Stimulated activated naive CD8-positive, alpha-beta T cell treated with anti-CD3 and anti-CD28 coated beads, Interleukin-15, amount 100 ng/mL, for 72 hours (primary cell): ENCODE results near the gene FBXL2.
"Not testable (repeated sequence)": the region's sequence is repeated elsewhere in the genome, so short reads cannot be mapped to it uniquely, and the experiment has no call there.

Source experiments
- ATAC-seq: fragments of 150-1000 bp; cut with Tn5 transposase; 2 replicates; pipeline ENCODE4 v1.10.0; 2021; ENCODE audit warnings: mild to moderate bottlenecking, moderate library complexity
- DNase-seq, 2 donors: peaks; one replicate each; pipeline ENCODE4 v3.0.0; 2021 to 2022
- H3K27ac Mint-ChIP-seq, 2 donors: one replicate each; pipeline ENCODE4 v1.8.0; 2022; ENCODE audit warnings: mild to moderate bottlenecking in 2 of 2, mixed read lengths in 2 of 2, moderate library complexity in 2 of 2
- H3K27me3 Mint-ChIP-seq: one replicate; pipeline ENCODE4 v1.8.0; 2022; ENCODE audit warnings: mixed read lengths
- H3K4me1 Mint-ChIP-seq: one replicate; pipeline ENCODE4 v1.8.0; 2022; ENCODE audit warnings: mild to moderate bottlenecking, mixed read lengths
- H3K4me3 Mint-ChIP-seq, 2 donors: one replicate each; pipeline ENCODE4 v1.8.0; 2022; ENCODE audit warnings: mild to moderate bottlenecking in 2 of 2, mixed read lengths in 2 of 2, moderate library complexity in 1 of 2
- H3K9me3 Mint-ChIP-seq, 2 donors: one replicate each; pipeline ENCODE4 v1.8.0; 2022; ENCODE audit warnings: mixed read lengths in 2 of 2

FBXL2 gene

DNA sequence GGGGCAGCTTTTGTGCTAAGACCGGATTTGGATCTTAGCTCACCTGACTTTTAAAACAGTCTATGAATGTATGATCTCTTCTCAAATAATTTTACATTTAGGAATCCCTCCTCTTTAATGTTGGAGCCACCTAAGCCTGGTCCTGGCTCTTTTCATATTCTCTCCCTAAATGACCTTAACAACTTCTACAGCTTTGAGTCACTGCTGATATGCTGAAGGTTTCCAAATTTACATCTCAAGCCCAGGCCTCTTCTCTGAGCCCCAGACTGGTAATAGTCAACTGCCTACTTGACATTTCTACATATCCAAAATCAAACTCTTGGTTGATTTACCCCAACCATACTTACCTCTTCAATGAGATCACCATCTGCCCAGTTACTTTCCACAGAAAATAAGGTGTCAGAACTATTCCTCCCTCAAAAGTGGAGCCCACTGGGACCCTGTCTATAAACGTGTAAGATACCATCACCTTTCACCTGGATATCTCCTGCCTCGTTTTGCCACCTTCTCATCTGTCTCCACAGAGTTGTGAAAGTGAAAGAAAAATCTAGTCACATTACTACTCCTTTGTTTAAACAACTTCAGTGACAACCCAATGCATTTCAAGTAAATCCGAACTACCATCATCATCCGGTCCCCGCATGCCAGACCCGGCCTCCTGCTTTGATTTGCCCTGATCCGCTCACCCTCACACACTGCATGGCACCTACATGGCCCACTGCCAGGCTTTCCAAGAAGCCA, 114.2 kb downstream of the FBXL2 start:
- Mint-ChIP-seq H3K27ac (peak overlapping the region; percentile 76 to 89), H3K4me3 (no peak overlapping the region), H3K27me3 (no peaks in the 10 kb centered on the region), H3K4me1 (peaks cover 17% of the 10 kb centered on the region), H3K9me3 (no peaks in the 10 kb centered on the region)
- ATAC-seq (no peak), DNase-seq (no peak)

DNA sequence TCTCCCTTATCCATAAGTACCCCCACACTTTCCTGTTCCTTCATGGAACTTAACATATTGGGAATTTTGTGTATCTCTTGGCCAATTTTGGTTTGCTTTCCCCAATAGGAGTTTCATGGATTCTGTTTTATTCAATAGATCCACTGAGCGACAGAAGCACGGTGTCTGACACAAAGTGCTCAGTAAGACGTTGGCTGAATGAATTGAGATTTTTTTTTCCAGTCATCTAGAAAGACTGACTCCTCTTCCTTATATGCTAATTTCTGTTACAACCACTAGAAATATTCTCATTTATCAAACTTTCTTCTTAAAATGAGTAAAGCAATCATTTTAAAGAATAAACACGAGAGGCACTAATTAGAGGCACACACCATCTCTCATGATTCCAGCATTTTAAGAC, 114.9 kb downstream of the FBXL2 start:
- no peak for DNase-seq
- Mint-ChIP-seq H3K9me3 (no peaks in the 10 kb centered on the region), H3K4me3 (no peak overlapping the region), H3K27ac (peak overlapping the region; percentile 76 to 89), H3K4me1 (peaks cover 11% of the 10 kb centered on the region), H3K27me3 (no peaks in the 10 kb centered on the region)
- ATAC-seq: no peak

DNA sequence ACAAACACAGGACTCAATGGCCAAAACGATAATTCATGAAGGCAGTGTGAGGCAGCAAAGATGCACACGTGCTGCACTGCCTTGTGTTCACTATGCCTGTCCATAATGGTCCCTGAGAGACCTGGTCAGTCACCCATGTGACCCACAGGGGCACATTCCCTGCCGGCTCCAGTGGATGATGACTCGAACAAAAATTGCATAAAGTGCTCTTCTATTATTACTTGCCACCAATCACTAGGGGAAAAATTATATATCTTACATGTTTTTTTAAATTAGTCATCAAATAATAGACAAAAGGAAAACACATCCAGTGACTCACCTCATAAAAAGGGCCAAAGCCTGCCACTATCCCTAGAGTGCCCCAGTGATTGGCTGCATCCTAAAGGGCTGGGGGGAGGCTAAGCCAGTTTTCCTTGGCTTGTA, 115.5 kb downstream of the FBXL2 start:
- peak overlapping the region in 1 of 2 donors; percentile 19 for H3K27ac Mint-ChIP-seq
- no peak for ATAC-seq
- no peak overlapping the region for H3K4me3 Mint-ChIP-seq
- H3K4me1 Mint-ChIP-seq: peaks cover 11% of the 10 kb centered on the region
- H3K27me3 Mint-ChIP-seq: no peaks in the 10 kb centered on the region
- DNase-seq: no peak
- H3K9me3 Mint-ChIP-seq: no peaks in the 10 kb centered on the region

DNA sequence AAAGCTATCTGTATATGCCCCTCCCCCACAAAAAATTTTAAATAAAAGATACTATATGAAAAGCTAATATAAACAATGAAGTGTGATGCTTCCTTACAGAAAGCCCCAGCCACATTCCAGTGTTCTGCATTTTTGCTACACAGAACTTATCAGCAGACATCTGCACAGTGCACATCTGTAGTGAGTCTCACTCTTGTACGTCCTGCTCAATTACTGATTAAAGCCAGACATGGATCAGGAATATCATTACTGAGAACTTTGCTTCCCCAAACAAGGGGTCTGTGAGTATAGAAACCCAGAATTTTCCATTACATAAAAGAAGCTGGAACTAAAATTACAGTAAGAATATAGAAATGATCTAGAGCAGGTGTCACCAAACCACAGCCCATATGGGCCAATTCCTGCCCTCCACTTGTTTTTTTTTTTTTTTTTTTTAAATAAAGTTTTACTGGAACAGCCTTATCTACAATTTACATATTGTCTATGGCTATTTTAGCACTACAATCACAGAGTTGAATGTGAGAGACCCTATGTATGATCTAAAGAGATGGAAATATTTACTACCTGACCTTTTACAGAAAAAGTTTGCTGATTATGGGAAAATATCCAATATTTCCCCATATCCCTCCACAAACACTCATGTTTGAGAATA, 117.3 kb downstream of the FBXL2 start:
- Mint-ChIP-seq H3K4me3 (no peak overlapping the region), H3K27ac (peak overlapping the region in 1 of 2 donors; percentile 27), H3K27me3 (no peaks in the 10 kb centered on the region), H3K4me1 (peaks cover 11% of the 10 kb centered on the region), H3K9me3 (no peaks in the 10 kb centered on the region)
- DNase-seq (no peak), ATAC-seq (no peak)

DNA sequence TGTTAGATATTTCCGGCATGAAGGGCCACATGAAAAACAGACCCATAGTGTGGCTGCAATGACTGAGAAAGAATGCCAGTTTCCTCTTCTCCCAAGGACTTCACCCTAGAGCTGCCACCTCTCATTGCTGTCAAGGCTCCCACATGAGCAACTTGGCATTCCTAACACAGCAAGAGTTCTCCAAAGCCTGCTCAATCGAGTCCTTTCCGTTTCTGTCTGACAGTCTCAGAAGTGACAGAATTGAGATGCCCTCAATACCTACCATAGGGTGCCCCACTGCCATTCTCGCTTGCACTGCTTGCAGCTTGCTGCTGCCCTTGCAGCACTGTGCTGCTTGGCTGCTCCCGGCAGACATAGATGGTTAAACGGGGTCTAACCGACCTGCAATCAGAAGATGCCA, 118.7 kb downstream of the FBXL2 start:
- Mint-ChIP-seq H3K4me1 (peaks cover 11% of the 10 kb centered on the region), H3K27ac (no peak overlapping the region), H3K4me3 (no peak overlapping the region), H3K27me3 (no peaks in the 10 kb centered on the region), H3K9me3 (no peaks in the 10 kb centered on the region)
- DNase-seq (no peak), ATAC-seq (no peak)

DNA sequence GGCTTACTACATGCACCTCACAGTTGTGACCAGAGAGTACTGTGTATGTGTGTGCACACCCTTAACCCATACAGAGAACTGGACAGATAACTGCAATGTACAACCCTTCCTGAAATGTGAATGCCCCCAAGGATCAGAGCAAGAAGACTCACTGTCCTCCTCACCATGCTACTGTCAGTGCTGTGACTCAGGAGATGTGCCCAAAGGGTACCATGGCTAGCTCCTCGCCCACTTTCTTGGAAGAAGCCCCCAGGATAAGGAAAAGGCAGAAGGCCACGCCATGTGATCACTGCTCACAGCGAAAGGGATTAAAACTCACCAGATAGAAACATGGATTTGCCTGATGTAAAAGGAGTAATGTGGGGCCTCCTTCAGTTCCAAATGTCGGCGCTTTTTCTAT, 121.2 kb downstream of the FBXL2 start:
- Mint-ChIP-seq H3K27ac (peak overlapping the region; percentile 9 to 52), H3K9me3 (no peaks in the 10 kb centered on the region), H3K4me3 (no peak overlapping the region), H3K4me1 (no peaks in the 10 kb centered on the region), H3K27me3 (no peaks in the 10 kb centered on the region)
- ATAC-seq (no peak), DNase-seq (no peak)

DNA sequence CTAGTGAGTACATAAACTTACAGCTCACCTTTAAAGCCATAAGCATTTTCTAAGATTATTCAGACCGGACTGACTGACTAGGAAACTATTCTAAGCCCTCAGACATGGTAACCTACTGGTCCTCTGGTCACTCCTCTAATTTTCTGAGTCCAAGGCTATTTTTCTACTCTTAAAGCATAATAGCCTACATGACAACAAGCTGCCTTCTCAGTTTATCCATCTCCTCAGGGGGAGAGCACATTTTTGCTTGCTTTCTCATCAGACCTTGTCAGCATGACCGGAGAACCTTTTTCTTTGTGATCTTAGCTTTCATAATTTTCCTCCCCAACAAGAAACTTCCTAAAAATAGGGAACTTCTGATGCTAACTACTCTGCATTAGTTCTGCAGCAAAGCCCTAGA, 124.5 kb downstream of the FBXL2 start:
- peak overlapping the region in 1 of 2 donors; percentile 52 for H3K27ac Mint-ChIP-seq
- no peaks in the 10 kb centered on the region for H3K4me1 Mint-ChIP-seq
- H3K27me3 Mint-ChIP-seq: no peaks in the 10 kb centered on the region
- ATAC-seq (no peak), DNase-seq (no peak)
- no peaks in the 10 kb centered on the region for H3K9me3 Mint-ChIP-seq
- no peak overlapping the region for H3K4me3 Mint-ChIP-seq

DNA sequence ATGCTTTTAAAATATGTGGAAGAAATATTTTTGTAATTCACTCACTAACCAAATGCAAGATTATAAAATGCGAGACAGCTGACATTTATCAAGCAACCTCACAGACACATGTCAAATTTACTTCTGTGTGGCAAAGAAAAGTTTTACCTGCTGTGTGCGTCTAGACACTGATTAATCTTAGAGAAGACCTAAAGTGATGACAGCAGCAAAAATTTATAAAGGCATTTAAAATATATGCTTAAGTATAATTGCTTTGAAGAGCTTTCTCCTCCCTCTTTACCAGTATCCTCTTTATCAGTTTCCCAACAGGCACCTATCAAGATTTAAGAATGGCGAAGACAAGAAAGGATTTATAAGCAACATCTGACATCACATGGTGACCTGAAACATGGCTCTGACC, 125.7 kb downstream of the FBXL2 start:
- no peaks in the 10 kb centered on the region for H3K9me3 Mint-ChIP-seq
- ATAC-seq (no peak), DNase-seq (no peak)
- no peaks in the 10 kb centered on the region for H3K27me3 Mint-ChIP-seq
- peak overlapping the region in 1 of 2 donors; percentile 72 for H3K27ac Mint-ChIP-seq
- no peak overlapping the region for H3K4me3 Mint-ChIP-seq
- no peaks in the 10 kb centered on the region for H3K4me1 Mint-ChIP-seq

DNA sequence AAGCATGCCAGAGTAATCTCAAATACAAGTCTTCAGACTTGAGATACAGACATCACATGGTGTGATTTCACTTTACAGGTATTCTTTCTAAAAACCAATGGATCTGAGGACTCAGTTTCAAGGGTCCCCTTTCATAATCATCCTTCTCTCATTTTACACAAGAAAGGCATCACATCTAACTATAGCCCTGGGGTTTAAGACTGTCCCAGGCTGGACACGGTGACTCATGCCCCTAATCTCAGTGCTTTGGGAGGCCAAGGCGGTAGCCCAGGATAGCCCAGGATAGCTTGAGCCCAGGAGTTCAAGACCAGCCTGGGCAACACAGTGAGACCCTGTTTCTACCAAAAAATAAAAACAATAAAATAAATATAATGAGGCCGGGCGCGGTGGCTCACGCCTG, 126.5 kb downstream of the FBXL2 start:
- H3K27ac Mint-ChIP-seq: peak overlapping the region; percentile 63 to 69
- no peaks in the 10 kb centered on the region for H3K9me3 Mint-ChIP-seq
- H3K4me3 Mint-ChIP-seq: no peak overlapping the region
- ATAC-seq (no peak), DNase-seq (no peak)
- no peaks in the 10 kb centered on the region for H3K4me1 Mint-ChIP-seq
- no peaks in the 10 kb centered on the region for H3K27me3 Mint-ChIP-seq

DNA sequence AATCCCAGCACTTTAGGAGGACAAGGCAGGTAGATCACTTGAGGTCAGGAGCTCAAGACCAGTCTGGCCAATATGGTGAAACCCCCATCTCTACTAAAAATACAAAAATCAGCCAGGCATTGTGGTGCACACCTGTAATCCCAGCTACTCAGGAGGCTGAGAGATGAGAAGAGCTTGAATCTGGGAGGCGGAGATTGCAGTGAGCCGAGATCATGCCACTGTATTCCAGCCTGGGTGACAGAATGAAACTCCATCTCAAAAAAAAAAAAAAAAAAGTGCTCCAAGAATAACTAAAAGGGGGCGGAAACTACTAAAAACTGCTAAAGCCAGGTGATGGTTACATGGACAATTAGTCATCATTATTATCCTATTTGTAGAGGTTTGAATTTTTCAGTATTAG, 133.6 kb downstream of the FBXL2 start:
- not testable (repeated sequence) for H3K4me3 Mint-ChIP-seq, DNase-seq, ATAC-seq, H3K27me3 Mint-ChIP-seq, H3K27ac Mint-ChIP-seq, H3K4me1 Mint-ChIP-seq, H3K9me3 Mint-ChIP-seq

DNA sequence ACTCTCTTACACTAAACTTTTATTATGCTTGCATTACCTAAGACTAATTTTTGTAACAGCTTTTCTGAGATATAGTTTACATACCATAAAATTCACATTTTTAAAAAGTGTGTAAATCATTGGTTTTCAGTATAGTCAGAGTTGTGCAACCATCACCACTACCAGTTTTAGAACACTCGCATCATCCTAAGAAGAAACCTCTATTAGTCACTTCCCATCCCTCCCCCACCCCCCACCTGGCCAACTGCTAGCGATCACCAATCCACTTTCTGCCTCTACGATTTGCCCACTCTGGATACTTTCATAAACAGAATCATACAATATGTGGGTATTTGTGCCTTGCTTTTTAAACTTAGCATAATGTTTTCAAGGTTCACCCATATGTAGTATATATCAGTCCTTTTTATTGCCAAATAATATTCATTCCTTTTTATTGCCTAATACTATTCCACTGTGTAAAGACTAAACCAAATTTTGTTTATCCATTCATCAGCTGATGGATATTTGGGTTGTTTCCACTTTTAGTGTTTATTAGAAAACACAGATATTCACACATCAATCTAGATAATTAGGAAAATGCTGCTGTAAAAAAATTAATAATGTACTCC, 139.9 kb downstream of the FBXL2 start:
- ATAC-seq (peak; percentile 83), DNase-seq (no peak)
- no peaks in the 10 kb centered on the region for H3K9me3 Mint-ChIP-seq
- no peak overlapping the region for H3K4me3 Mint-ChIP-seq
- peaks cover 32% of the 10 kb centered on the region for H3K4me1 Mint-ChIP-seq
- H3K27ac Mint-ChIP-seq: no peak overlapping the region
- H3K27me3 Mint-ChIP-seq: no peaks in the 10 kb centered on the region

DNA sequence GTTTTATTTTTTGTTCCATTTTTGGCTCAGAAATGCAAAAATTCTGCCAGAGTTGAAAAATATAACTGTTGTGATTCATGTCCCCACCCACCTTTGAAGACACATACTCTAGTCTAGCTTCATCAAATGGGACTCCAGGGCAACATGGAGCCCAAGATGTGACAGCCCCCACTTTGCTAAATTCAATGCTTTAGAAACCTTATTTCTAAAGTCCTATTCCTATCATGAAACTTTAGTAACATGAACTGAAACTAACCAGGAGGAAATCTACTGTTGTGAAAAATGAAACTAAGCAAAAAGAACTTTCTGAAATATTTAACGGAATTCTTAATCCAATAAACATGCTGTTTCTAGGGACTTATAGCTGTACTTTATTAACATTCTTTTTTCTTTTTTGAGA, 142.7 kb downstream of the FBXL2 start:
- no peaks in the 10 kb centered on the region for H3K9me3 Mint-ChIP-seq
- ATAC-seq (no peak), DNase-seq (no peak)
- no peaks in the 10 kb centered on the region for H3K27me3 Mint-ChIP-seq
- H3K27ac Mint-ChIP-seq: peak overlapping the region in 1 of 2 donors; percentile 24
- H3K4me1 Mint-ChIP-seq: peaks cover 32% of the 10 kb centered on the region
- no peak overlapping the region for H3K4me3 Mint-ChIP-seq

DNA sequence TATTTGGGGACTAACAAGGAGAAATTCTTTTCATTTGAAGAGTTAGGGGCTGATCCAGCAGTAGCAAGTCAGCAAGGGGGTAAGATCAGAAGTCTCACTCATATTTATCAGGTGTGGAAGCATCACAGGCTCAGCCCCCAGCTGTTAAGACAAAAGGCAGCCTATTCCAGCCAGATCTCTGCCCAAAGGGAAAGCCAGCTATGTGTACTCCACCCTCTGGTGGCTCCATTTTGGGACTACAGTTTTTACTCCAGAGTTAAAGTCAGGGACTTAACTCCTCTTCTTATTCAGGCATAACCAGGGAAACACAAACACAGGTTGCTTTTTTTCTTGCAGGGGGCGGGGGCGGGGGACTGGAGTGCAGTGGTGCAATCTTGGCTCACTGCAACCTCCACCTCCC, 143.7 kb downstream of the FBXL2 start:
- no peak for ATAC-seq
- no peaks in the 10 kb centered on the region for H3K9me3 Mint-ChIP-seq
- no peak overlapping the region for H3K4me3 Mint-ChIP-seq
- peaks cover 32% of the 10 kb centered on the region for H3K4me1 Mint-ChIP-seq
- H3K27me3 Mint-ChIP-seq: no peaks in the 10 kb centered on the region
- no peak overlapping the region for H3K27ac Mint-ChIP-seq
- no peak for DNase-seq

DNA sequence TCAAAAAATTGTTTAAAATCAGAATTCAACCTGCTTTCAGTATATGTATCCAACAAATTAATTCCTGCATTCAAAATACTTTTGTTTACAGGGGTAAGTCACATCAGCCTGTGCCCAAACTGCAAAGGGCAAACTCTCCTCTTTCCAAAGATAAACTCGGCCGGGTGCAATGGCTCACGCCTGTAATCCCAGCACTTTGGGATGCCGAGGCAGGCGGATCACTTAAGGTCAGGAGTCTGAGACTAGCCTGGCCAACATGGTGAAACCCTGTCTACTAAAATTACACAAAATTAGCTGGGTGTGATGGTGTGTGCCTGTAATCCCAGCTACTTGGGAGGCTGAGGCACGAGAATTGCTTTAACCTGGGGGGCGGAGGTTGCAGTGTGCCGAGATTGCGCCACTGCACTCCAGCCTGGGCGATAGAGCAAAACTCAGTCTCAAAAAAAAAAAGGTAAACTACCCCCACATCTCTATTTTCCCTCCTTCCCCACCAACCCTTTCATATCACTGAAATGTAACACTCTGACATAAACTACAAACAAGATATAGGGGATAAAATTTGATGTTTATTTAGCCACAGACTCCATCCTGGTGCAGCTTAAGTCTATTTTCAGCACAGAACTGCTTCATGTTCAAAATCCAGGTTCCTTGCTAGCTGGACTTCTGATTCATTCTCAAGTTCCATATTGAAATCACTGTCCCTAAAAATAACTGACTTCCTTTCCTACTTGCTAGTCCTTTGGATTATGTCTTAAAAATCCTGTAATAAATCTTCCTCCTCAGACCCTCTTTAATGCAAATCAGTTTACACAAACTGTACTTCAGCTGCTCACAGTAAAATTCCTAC, 147.6 kb downstream of the FBXL2 start:
- H3K27ac Mint-ChIP-seq: peak overlapping the region in 1 of 2 donors; percentile 30

DNA sequence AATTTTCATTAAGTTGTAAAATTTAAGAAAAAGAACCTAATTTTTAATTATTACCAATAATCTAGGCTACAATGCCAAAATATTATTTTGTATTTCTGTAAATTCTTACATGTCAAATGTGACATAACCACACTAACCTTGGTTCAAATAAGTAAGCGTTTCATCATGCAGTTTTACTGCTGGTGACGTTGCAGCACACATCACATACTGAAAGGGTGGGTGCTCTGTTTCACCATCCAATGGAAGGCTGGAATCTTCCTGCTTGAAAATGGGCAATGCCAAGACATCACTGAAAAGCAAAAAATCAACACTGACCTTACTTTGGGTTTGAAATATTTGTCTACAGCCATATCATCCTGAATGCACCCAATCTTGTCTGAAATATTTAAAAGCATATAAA, 148.2 kb downstream of the FBXL2 start:
- H3K27ac Mint-ChIP-seq: no peak overlapping the region

More for the DNA sequence above, 147.6 kb downstream of the FBXL2 start:
- peaks cover 36% of the 10 kb centered on the region for H3K4me1 Mint-ChIP-seq
- no peaks in the 10 kb centered on the region for H3K9me3 Mint-ChIP-seq
- H3K4me3 Mint-ChIP-seq: no peak overlapping the region
- H3K27me3 Mint-ChIP-seq: no peaks in the 10 kb centered on the region
- ATAC-seq (no peak), DNase-seq (no peak)

More for the DNA sequence above, 148.2 kb downstream of the FBXL2 start:
- Mint-ChIP-seq H3K9me3 (no peaks in the 10 kb centered on the region), H3K4me1 (peaks cover 36% of the 10 kb centered on the region), H3K4me3 (no peak overlapping the region), H3K27me3 (no peaks in the 10 kb centered on the region)
- no peak for DNase-seq
- no peak for ATAC-seq
